Measurements from ENCODE around the gene MCC. TPM values are rescaled to one million over a fixed set of nuclear protein-coding genes. Genes with fewer than 3 reads are reported as not detected.

The MCC gene
- total and polyA plus RNA-seq, 12 donors, result 1.8 to 12.6 (median 8.9) TPM

DNA sequence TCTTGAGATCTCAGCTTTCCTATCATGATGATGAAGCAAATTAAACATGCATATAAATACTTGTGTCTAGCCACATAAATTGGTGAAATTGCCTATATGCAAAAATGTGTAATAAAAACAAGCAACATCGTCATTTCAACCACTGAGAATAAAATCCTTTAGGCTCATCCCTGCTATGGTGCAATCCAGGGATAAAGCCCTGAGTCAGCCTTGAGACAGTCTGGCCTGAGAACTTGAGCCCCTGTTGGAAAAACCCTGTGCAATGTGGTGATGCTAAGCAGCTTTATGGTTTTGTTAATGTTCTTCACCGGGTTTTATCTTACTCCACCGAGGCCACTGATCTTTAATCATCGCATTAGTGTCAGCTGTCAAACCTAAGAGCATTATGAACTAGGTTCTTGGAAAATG lies 341.1 kb downstream of the MCC start:
- peak in 2 of 7 donors; percentile 13 to 18 for DNase-seq
- intact Hi-C loops (cut with DNase I), result no loop called here
- H3K36me3 ChIP-seq (replicated peaks in 1 of 2), result no peaks in the 10 kb centered on the region

GRCh38 chr5:113145757-113146387 lies 342.4 kb downstream of the MCC start:
- Histone ChIP-seq H3K36me3 (replicated peaks in 1 of 2) (no peaks in the 10 kb centered on the region), H3K4me3 (no peak overlapping the region), H3K4me1 (replicated peaks in 1 of 2) (no peaks in the 10 kb centered on the region), H3K27me3 (no peaks in the 10 kb centered on the region), H3K27ac (no peak overlapping the region), H3K9me3 (replicated peaks in 1 of 3) (no peaks in the 10 kb centered on the region)
- TF ChIP-seq, protein P1, sequence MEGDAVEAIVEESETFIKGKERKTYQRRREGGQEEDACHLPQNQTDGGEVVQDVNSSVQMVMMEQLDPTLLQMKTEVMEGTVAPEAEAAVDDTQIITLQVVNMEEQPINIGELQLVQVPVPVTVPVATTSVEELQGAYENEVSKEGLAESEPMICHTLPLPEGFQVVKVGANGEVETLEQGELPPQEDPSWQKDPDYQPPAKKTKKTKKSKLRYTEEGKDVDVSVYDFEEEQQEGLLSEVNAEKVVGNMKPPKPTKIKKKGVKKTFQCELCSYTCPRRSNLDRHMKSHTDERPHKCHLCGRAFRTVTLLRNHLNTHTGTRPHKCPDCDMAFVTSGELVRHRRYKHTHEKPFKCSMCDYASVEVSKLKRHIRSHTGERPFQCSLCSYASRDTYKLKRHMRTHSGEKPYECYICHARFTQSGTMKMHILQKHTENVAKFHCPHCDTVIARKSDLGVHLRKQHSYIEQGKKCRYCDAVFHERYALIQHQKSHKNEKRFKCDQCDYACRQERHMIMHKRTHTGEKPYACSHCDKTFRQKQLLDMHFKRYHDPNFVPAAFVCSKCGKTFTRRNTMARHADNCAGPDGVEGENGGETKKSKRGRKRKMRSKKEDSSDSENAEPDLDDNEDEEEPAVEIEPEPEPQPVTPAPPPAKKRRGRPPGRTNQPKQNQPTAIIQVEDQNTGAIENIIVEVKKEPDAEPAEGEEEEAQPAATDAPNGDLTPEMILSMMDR (IDR thresholded peaks at IDR 0.05), result no peak
- TF ChIP-seq POLR2A (IDR thresholded peaks at IDR 0.05), result no peak
- intact Hi-C loops (cut with DNase I), result no loop called here
- 0 to 53% (median 19%) methylated on average over 1 of the region's 1 CpG for WGBS, 4 donors
- no peak for DNase-seq

More for the DNA sequence above, 341.1 kb downstream of the MCC start:
- H3K9me3 ChIP-seq (replicated peaks in 1 of 3), result no peaks in the 10 kb centered on the region
- H3K27ac ChIP-seq, result no peak overlapping the region
- TF ChIP-seq POLR2A (IDR thresholded peaks at IDR 0.05), result no peak
- TF ChIP-seq, protein P1 (IDR thresholded peaks at IDR 0.05), result no peak
- 38 to 58% (median 46%) methylated on average over 4 of the region's 4 CpGs for WGBS, 4 donors
- no peaks in the 10 kb centered on the region for H3K4me1 ChIP-seq (replicated peaks in 1 of 2)
- H3K27me3 ChIP-seq, result no peaks in the 10 kb centered on the region
- H3K4me3 ChIP-seq, result no peak overlapping the region

GRCh38 chr5:113142186-113142585 lies 346.1 kb downstream of the MCC start:
- H3K36me3 ChIP-seq (replicated peaks in 1 of 2), result no peaks in the 10 kb centered on the region
- H3K9me3 ChIP-seq (replicated peaks in 1 of 3), result no peaks in the 10 kb centered on the region
- H3K27me3 ChIP-seq, result no peaks in the 10 kb centered on the region
- H3K4me1 ChIP-seq (replicated peaks in 1 of 2), result no peaks in the 10 kb centered on the region
- intact Hi-C loops (cut with DNase I), result no loop called here
- TF ChIP-seq POLR2A (IDR thresholded peaks at IDR 0.05), result no peak
- TF ChIP-seq, protein P1 (IDR thresholded peaks at IDR 0.05), result no peak
- no peak overlapping the region for H3K4me3 ChIP-seq
- DNase-seq, result no peak
- H3K27ac ChIP-seq, result no peak overlapping the region
- WGBS, 4 donors, result 81 to 94% (median 92%) methylated on average over 4 of the region's 4 CpGs

DNA sequence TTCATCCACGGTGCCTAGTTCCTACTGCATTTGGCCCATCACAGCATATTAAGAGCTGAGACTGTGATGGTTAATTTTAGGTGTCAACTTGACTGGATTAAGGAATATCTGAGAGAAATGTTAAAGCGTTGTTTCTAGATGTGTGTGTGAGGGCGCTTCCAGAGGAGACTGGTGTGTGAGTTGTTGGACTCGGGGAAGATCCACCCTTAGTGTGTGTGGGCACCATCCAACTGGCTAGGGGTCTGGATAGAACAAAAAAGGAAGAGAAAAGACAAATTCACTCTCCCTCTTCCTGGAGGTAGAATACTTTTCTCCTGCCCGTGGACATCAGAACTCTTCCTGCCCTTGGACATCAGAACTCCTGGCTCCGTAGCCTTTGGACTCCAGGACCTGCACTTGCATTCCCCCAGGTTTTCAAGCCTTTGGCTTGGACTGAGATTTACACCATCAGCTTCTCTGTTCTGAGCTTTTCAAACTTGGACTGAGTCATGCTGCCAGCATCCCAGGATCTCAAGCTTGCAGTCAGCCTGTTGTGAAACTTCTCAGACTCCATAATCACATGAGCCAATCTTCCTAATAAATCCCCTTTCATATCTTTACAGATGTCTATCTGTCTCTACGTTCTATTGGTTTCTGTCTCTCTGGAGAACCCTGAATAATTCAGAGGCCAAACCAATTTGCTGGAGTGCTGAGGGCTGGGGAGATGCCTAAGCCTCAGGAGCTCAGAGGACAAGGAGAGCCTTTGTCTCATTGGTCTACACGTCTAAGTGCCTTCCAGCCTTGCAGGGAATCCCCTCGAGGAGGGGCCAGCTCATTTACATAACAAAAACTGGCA lies 347.2 kb downstream of the MCC start:
- Histone ChIP-seq H3K27me3 (no peaks in the 10 kb centered on the region), H3K4me1 (replicated peaks in 1 of 2) (no peaks in the 10 kb centered on the region), H3K36me3 (replicated peaks in 1 of 2) (no peaks in the 10 kb centered on the region), H3K4me3 (no peak overlapping the region), H3K27ac (no peak overlapping the region), H3K9me3 (replicated peaks in 1 of 3) (no peaks in the 10 kb centered on the region)
- WGBS, 4 donors, result 71 to 74% (median 74%) methylated on average over 9 of the region's 9 CpGs
- DNase-seq, result peak in 3 of 7 donors; percentile 28 to 40 (median 29)
- intact Hi-C loops (cut with DNase I), result no loop called here
- TF ChIP-seq, protein P1 (IDR thresholded peaks at IDR 0.05), result no peak
- TF ChIP-seq POLR2A (IDR thresholded peaks at IDR 0.05), result no peak
